H1 (cell line): ENCODE measurements around the gene FADS2. TPM values are rescaled to one million over a fixed set of nuclear protein-coding genes. Genes with fewer than 3 reads are reported as not detected.

Experiments
- CTCF ChIA-PET: fragments of 300-600 bp; sonication (Branson Sonifier 250); formaldehyde crosslinking; loops from one replicate; lab custom pipeline; 2021; ENCODE audit not compliant: partially characterized antibody; lab: Charles Lee
- POLR2A ChIA-PET: fragments of 300-600 bp; sonication (Branson Sonifier 250); formaldehyde crosslinking; loops from one replicate; lab custom pipeline; 2021; ENCODE audit warnings: inconsistent platforms; ENCODE audit not compliant: partially characterized antibody; lab: Charles Lee
- DNase-seq, 2 experiments: peaks; one replicate each; pipeline versions ENCODE4 v3.0.0 to v3.0.0-alpha.2; 2010 to 2022; ENCODE audit warnings: low spot score in 2 of 2, low read depth in 1 of 2, mixed read lengths in 1 of 2
- FAIRE-seq: peaks from 2 replicates; lab custom pipeline; 2011; peaks lifted over from hg19 to GRCh38; lab: Jason Lieb, UNC
- H2AFZ ChIP-seq: 2 replicates; pipeline ENCODE4 v1.8.1; 2012; ENCODE audit warnings: low read length, inconsistent platforms
- H2AK5ac ChIP-seq: 2 replicates; pipeline ENCODE4 v1.6.1; 2013; ENCODE audit warnings: low read depth, low read length
- H2BK120ac ChIP-seq: replicated peaks from 2 replicates; pipeline ENCODE3; 2013; ENCODE audit warnings: low read depth, low read length, inconsistent platforms
- H2BK12ac ChIP-seq: 2 replicates; pipeline ENCODE4 v1.6.1; 2013; ENCODE audit warnings: low read depth, low read length
- H2BK15ac ChIP-seq: 2 replicates; pipeline ENCODE4 v1.6.1; 2013; ENCODE audit warnings: low read length
- H2BK20ac ChIP-seq: 2 replicates; pipeline ENCODE4 v1.6.1; 2013; ENCODE audit warnings: low read length
- H2BK5ac ChIP-seq: 2 replicates; pipeline ENCODE4 v1.6.1; 2013; ENCODE audit warnings: low read depth, low read length
- H3K14ac ChIP-seq: 2 replicates; pipeline ENCODE4 v1.6.1; 2013; ENCODE audit warnings: inconsistent platforms; ENCODE audit not compliant: insufficient read length
- H3K18ac ChIP-seq: 2 replicates; pipeline ENCODE4 v1.6.1; 2013; ENCODE audit warnings: low read length; ENCODE audit errors: extremely low read depth
- H3K23ac ChIP-seq: 2 replicates; pipeline ENCODE4 v1.6.1; 2013; ENCODE audit warnings: inconsistent platforms; ENCODE audit not compliant: insufficient read length
- H3K23me2 ChIP-seq: 2 replicates; pipeline ENCODE4 v1.6.1; 2013; ENCODE audit warnings: low read depth, low read length
- H3K27ac ChIP-seq: 2 replicates; pipeline ENCODE4 v1.6.1; 2011; ENCODE audit warnings: low read depth, low read length, inconsistent platforms
- H3K27me3 ChIP-seq, 4 experiments: replicated peaks in 1 of 4; 1 replicate in 1 of 4; 2 replicates in 3 of 4; pipeline versions ENCODE4 v1.6.1 to v1.8.1; 2011 to 2013; ENCODE audit warnings: low read length in 3 of 4, mild to moderate bottlenecking in 3 of 4, inconsistent platforms in 2 of 4, mixed read lengths in 2 of 4, moderate library complexity in 1 of 4; ENCODE audit not compliant: control insufficient read depth in 3 of 4, insufficient read depth in 3 of 4; ENCODE audit errors: extremely low read depth in 1 of 4
- H3K36me3 ChIP-seq, 4 experiments: 2 replicates each; pipeline versions ENCODE4 v1.6.1 to v1.8.1; 2011 to 2013; ENCODE audit warnings: mild to moderate bottlenecking in 4 of 4, low read length in 3 of 4, moderate library complexity in 2 of 4, control low read depth in 1 of 4, inconsistent platforms in 1 of 4; ENCODE audit not compliant: insufficient read depth in 4 of 4, control insufficient read depth in 2 of 4
- H3K4ac ChIP-seq: replicated peaks from 2 replicates; pipeline ENCODE3; 2013; ENCODE audit warnings: low read length, low read depth, mixed read lengths, inconsistent platforms; ENCODE audit not compliant: insufficient read length
- H3K4me1 ChIP-seq, 4 experiments: replicated peaks in 1 of 4; 1 replicate in 1 of 4; 2 replicates in 3 of 4; pipeline versions ENCODE4 v1.6.1 to v1.8.1; 2011 to 2013; ENCODE audit warnings: low read length in 3 of 4, inconsistent platforms in 2 of 4, mixed read lengths in 1 of 4; ENCODE audit not compliant: insufficient read depth in 4 of 4, control insufficient read depth in 3 of 4
- H3K4me2 ChIP-seq, 2 experiments: 2 replicates each; pipeline versions ENCODE4 v1.6.1 to v1.8.1; 2011 to 2013; ENCODE audit warnings: low read depth in 2 of 2, low read length in 2 of 2, control low read depth in 1 of 2, inconsistent platforms in 1 of 2, mild to moderate bottlenecking in 1 of 2; ENCODE audit not compliant: insufficient read depth in 1 of 2
- H3K4me3 ChIP-seq, 4 experiments: fragments of 200-600, 300-600 bp in 1 of 4; sonication (generic), shearing (Covaris generic), sonication (Bioruptor Twin) in 1 of 4; 2 replicates each; pipeline versions ENCODE4 v1.5.1 to v1.8.1; 2011 to 2016; ENCODE audit warnings: low read length in 4 of 4, low read depth in 3 of 4, control low read depth in 2 of 4, inconsistent platforms in 2 of 4, mild to moderate bottlenecking in 2 of 4, mixed read lengths in 1 of 4, moderate library complexity in 1 of 4; ENCODE audit not compliant: insufficient read depth in 2 of 4; ENCODE audit errors: extremely low read depth in 1 of 4
- H3K56ac ChIP-seq: replicated peaks from 2 replicates; pipeline ENCODE3; 2013; ENCODE audit warnings: low read depth, mild to moderate bottlenecking, mixed read lengths, low read length, inconsistent platforms; ENCODE audit not compliant: insufficient read length
- H3K79me1 ChIP-seq: 2 replicates; pipeline ENCODE4 v1.6.1; 2013; ENCODE audit warnings: low read depth, low read length, control low read depth
- H3K79me2 ChIP-seq, 2 experiments: 2 replicates each; pipeline versions ENCODE4 v1.6.1 to v1.8.1; 2012 to 2013; ENCODE audit warnings: low read length in 2 of 2, mild to moderate bottlenecking in 2 of 2, inconsistent platforms in 1 of 2; ENCODE audit not compliant: insufficient read depth in 2 of 2, control insufficient read depth in 1 of 2
- H3K9ac ChIP-seq, 4 experiments: replicated peaks in 1 of 4; 1 replicate in 1 of 4; 2 replicates in 3 of 4; pipeline versions ENCODE4 v1.6.1 to v1.8.1; 2011 to 2013; ENCODE audit warnings: low read depth in 3 of 4, low read length in 3 of 4, control low read depth in 2 of 4, mild to moderate bottlenecking in 2 of 4, moderate library complexity in 2 of 4, inconsistent platforms in 1 of 4; ENCODE audit errors: extremely low read depth in 1 of 4
- H3K9me3 ChIP-seq, 2 experiments: 2 replicates each; pipeline versions ENCODE4 v1.6.1 to v1.8.1; 2012 to 2013; ENCODE audit warnings: mild to moderate bottlenecking in 2 of 2, moderate library complexity in 2 of 2, control low read depth in 1 of 2, inconsistent platforms in 1 of 2, low read depth in 1 of 2, low read length in 1 of 2, mixed read lengths in 1 of 2; ENCODE audit not compliant: insufficient read depth in 2 of 2
- H4K20me1 ChIP-seq, 2 experiments: replicated peaks in 1 of 2; 2 replicates each; pipeline versions ENCODE3 to v1.8.1; 2011 to 2013; ENCODE audit warnings: inconsistent platforms in 2 of 2, low read length in 2 of 2, mild to moderate bottlenecking in 1 of 2; ENCODE audit not compliant: insufficient read depth in 2 of 2, control insufficient read depth in 1 of 2
- H4K5ac ChIP-seq: 2 replicates; pipeline ENCODE4 v1.6.1; 2013; ENCODE audit warnings: low read length, low read depth, mixed read lengths, inconsistent platforms; ENCODE audit not compliant: insufficient read length
- H4K8ac ChIP-seq: 2 replicates; pipeline ENCODE4 v1.8.0; 2013; ENCODE audit warnings: mild to moderate bottlenecking, moderate library complexity, low read length, inconsistent platforms; ENCODE audit not compliant: insufficient read depth; ENCODE audit errors: extremely low read depth
- H4K91ac ChIP-seq: replicated peaks from 2 replicates; pipeline ENCODE3; 2013; ENCODE audit warnings: low read length, mixed read lengths, inconsistent platforms; ENCODE audit not compliant: insufficient read length
- FOSL1 ChIP-seq: IDR thresholded peaks from 2 replicates; pipeline ENCODE4 v1.6.1; 2011; ENCODE audit warnings: mild to moderate bottlenecking, low read depth, low read length, moderate library complexity; ENCODE audit not compliant: insufficient read depth
- POLR2AphosphoS5 ChIP-seq: IDR thresholded peaks from 2 replicates; pipeline ENCODE4 v1.6.1; 2011; ENCODE audit warnings: low read depth, low read length
- WGBS, 2 experiments: shearing (Covaris generic) in 1 of 2; methylation state at CpG; one replicate each; pipeline versions ENCODE4 v1.1.6 to v1.1.7; 2013 to 2015; ENCODE audit warnings: low lambda C conversion rate in 2 of 2, mixed read lengths in 2 of 2, inconsistent platforms in 1 of 2, low coverage in 1 of 2, missing lambda C conversion rate in 1 of 2; ENCODE audit not compliant: insufficient replicate concordance in 2 of 2, insufficient coverage in 1 of 2, insufficient read length in 1 of 2; ENCODE audit errors: extremely low coverage in 1 of 2, missing lambda C conversion rate in 1 of 2; 5-methylcytosine and 5-hydroxymethylcytosine counted together
- polyA plus RNA-seq, 7 experiments: library from polyadenylated mRNA; depleted of rRNA in 3 of 7; stranded (reverse) in 5 of 7; unstranded in 2 of 7; fragments of >200 nt in 5 of 7; fragments of 200-250 nt in 2 of 7; gene quantifications; 1 replicate in 5 of 7; 2 replicates in 1 of 7; 4 replicates in 1 of 7; pipeline versions ENCODE4 v1.2.1 to v1.2.3, GENCODE V29; 2011 to 2013; ENCODE audit warnings: missing spikeins in 2 of 7, mixed read lengths in 2 of 7
- total RNA-seq: library from RNA; stranded (reverse); fragmentation: NEBNext Ultra II Directional; extraction: Animal tissue kit (Norgen Biotek cat#: 25700); gene quantifications from 2 replicates; pipeline ENCODE4 v1.2.1, GENCODE V29; 2021

Gene FADS2
- total and polyA plus RNA-seq, 2 of the 8 experiments (the other 6 are each of a cell fraction or from before 2014, with no cell fraction given) = 499 to 701 TPM

DNA sequence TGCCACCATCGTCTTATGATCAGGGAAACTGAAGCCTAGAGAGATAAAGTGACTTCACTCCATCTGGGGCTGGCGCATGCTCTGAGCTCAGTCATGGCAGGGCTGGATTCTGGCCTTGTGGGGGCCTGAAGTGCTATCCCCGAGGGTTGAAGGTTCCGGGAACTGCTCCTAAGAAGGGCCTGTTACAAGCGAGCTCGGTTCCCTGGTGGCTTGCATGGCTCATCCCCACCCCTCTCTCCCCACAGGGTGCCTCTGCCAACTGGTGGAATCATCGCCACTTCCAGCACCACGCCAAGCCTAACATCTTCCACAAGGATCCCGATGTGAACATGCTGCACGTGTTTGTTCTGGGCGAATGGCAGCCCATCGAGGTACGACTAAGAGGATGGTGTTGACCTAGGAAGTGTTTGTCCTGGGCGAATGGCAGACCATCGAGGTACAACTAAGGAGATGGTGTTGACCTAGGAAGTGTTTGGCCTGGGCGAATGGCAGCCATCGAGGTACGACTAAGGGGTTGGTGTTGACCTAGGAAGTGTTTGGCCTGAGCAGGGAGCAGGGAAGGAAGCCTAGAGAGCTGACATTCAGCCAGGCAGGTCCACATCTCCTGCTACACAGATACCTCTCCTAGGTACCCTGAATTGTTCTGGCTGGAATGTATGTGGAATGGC, 19.9 kb downstream of the FADS2 start:
- TF ChIP-seq POLR2AphosphoS5 (peak; percentile 20; the same call in 1 of the 2 replicates), FOSL1 (no peak)
- TF ChIP-seq, all 59 proteins: peak for 1
- Histone ChIP-seq H3K4me2 (no peak overlapping the region), H3K27me3 (no peaks in the 10 kb centered on the region), H3K14ac (no peak overlapping the region), H3K9ac (no peak overlapping the region), H3K56ac (no peak overlapping the region), H4K20me1 (peaks cover 7 to 20% of the 10 kb centered on the region in 2 experiments), H2BK5ac (no peak overlapping the region), H3K9me3 (no peaks in the 10 kb centered on the region; a peak in 1 of 4 replicates), H4K8ac (no peak overlapping the region), H2AK5ac (no peak overlapping the region), H2BK120ac (no peak overlapping the region), H3K23me2 (no peaks in the 10 kb centered on the region), H3K18ac (no peak overlapping the region), H3K27ac (no peak overlapping the region), H3K79me1 (peaks cover 3% of the 10 kb centered on the region; the same call in 1 of the 2 replicates), H3K4ac (no peak overlapping the region), H3K23ac (no peak overlapping the region), H3K36me3 (peaks cover 36 to 89% (median 64%) of the 10 kb centered on the region in 4 experiments), H3K79me2 (no peaks in the 10 kb centered on the region), H4K91ac (no peak overlapping the region), H3K4me3 (no peak overlapping the region), H4K5ac (no peak overlapping the region), H2BK20ac (no peak overlapping the region), H2BK15ac (no peak overlapping the region), H2AFZ (no peak overlapping the region), H3K4me1 (no peaks in the 10 kb centered on the region; a peak in 1 of 7 replicates), H2BK12ac (no peak overlapping the region)
- DNase-seq = no peak
- FAIRE-seq = no peak
- ChIA-PET POLR2A (interaction anchor here (0.8 to 1.5 kb wide), 6 partner anchors 11 to 55 kb away, joined by 3 to 6 read pairs (median 4); partner anchors contain the start of genes FADS2, FEN1 and TMEM258), CTCF (interaction anchor here (0.7 to 2.6 kb wide), 6 partner anchors 17 to 521 kb away, joined by 3 to 11 read pairs (median 3); no protein-coding TSS in a partner anchor)
- 91% methylated on average over 18 of the region's 18 CpGs; no CpG with 5 or more reads in 1 of the 2 experiments for WGBS, 2 experiments
